ENCODE measurements around the gene PARD3B. TPM values are rescaled to one million over a fixed set of nuclear protein-coding genes. Genes with fewer than 3 reads are reported as not detected.
"Not testable (repeated sequence)": the region's sequence is repeated elsewhere in the genome, so short reads cannot be mapped to it uniquely, and the experiment has no call there.

The PARD3B gene
- total RNA-seq, 2 donors from 2014 or later = 15.0 to 17.8 TPM

DNA sequence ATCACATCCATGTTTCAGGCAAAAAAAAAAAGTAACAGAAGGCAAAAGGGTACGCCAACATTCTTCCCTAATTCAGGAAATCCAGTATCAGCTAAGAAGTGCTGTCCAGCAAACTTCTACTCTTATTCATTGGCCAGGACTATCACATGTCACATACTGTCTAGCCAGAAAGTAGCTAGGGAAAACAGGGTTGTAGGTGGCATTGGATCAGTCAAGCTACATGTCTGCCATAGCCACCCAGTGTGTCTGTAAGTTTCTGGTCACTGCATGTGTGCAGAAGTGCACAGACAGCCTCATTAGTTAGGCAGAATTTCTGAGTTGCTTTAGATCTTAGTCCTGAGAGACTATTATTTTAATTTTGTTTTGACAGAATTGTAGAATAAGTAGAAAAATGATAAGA lies 671.7 kb downstream of the PARD3B start:
- intact Hi-C loops (cut with DNase I) = no loop called here
- Histone ChIP-seq H3K27ac (no peak overlapping the region), H3K4me3 (no peak overlapping the region), H3K4me1 (no peaks in the 10 kb centered on the region), H3K27me3 (no peaks in the 10 kb centered on the region), H3K9me3 (no peaks in the 10 kb centered on the region), H3K36me3 (replicated peaks in 1 of 2; ENCODE audit: insufficient read depth in 1 of 2, low read depth in 2 of 2) (no peaks in the 10 kb centered on the region)
- ATAC-seq = no peak
- WGBS, 2 donors = 94 to 96% methylated on average over 1 of the region's 1 CpG
- DNase-seq = no peak
- TF ChIP-seq, protein P1, sequence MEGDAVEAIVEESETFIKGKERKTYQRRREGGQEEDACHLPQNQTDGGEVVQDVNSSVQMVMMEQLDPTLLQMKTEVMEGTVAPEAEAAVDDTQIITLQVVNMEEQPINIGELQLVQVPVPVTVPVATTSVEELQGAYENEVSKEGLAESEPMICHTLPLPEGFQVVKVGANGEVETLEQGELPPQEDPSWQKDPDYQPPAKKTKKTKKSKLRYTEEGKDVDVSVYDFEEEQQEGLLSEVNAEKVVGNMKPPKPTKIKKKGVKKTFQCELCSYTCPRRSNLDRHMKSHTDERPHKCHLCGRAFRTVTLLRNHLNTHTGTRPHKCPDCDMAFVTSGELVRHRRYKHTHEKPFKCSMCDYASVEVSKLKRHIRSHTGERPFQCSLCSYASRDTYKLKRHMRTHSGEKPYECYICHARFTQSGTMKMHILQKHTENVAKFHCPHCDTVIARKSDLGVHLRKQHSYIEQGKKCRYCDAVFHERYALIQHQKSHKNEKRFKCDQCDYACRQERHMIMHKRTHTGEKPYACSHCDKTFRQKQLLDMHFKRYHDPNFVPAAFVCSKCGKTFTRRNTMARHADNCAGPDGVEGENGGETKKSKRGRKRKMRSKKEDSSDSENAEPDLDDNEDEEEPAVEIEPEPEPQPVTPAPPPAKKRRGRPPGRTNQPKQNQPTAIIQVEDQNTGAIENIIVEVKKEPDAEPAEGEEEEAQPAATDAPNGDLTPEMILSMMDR (IDR thresholded peaks at IDR 0.05) = no peak
- no peak for TF ChIP-seq POLR2A (IDR thresholded peaks at IDR 0.05)

- Histone ChIP-seq H3K27ac (no peak overlapping the region), H3K36me3 (replicated peaks in 1 of 2; ENCODE audit: insufficient read depth in 1 of 2, low read depth in 2 of 2) (no peaks in the 10 kb centered on the region), H3K4me1 (no peaks in the 10 kb centered on the region), H3K27me3 (no peaks in the 10 kb centered on the region), H3K4me3 (no peak overlapping the region), H3K9me3 (no peaks in the 10 kb centered on the region)
- ATAC-seq (no peak), DNase-seq (no peak)
- WGBS, 2 donors = 81 to 92% methylated on average over 3 of the region's 3 CpGs
- intact Hi-C loops (cut with DNase I) = no loop called here
- TF ChIP-seq POLR2A (IDR thresholded peaks at IDR 0.05) = no peak
- TF ChIP-seq, protein P1 (IDR thresholded peaks at IDR 0.05) = no peak
These were observed 672.8 kb downstream of the PARD3B start for GRCh38 chr2:205218056-205218455.

DNA sequence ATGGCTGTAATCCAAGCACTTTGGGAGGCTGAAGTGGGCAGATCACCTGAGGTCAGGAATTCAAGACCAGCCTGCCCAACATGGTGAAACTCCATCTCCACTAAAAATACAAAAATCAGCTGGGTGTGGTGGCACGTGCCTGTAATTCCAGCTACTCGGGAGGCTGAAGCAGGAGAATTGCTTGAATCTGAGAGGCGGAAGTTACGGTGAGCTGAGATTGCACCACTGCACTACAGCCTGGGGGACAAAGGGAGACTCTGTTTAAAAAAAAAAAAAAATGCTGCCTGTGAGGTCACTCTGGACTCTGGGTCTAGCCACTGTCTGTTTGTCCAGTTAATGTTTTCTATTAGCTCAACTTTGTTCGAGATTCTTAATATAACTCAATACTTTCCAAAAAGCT lies 673.5 kb downstream of the PARD3B start:
- 98 to 99% methylated on average over 5 of the region's 5 CpGs for whole genome bisulfite sequencing, 2 donors
- ATAC-seq; intact Hi-C loops (cut with DNase I); H3K27me3 ChIP-seq; H3K4me3 ChIP-seq; H3K27ac ChIP-seq; H3K36me3 ChIP-seq (replicated peaks in 1 of 2; ENCODE audit: insufficient read depth in 1 of 2, low read depth in 2 of 2); H3K4me1 ChIP-seq; H3K9me3 ChIP-seq; DNase-seq: not testable (repeated sequence)

DNA sequence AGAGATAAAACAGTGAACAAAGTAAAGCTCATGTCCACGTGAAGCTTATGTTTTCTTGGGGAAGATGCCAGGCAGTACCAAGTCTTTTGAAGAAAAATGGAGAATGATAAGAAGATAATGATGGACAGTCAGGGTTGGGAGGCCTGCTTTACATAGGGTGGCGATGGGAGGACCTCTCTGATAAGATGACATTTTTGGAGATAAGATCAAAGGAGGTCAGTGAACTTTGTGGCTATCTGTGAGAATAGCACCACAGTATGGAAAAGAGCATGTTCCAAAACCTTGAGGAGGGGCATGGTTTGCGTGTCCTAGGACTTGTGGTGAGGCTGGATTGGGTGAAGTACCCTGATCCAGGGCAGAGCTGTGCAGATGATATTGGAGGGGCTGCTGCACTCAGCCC lies 675.3 kb downstream of the PARD3B start:
- 59 to 71% methylated on average over 3 of the region's 3 CpGs for whole genome bisulfite sequencing, 2 donors
- no peaks in the 10 kb centered on the region for H3K27me3 ChIP-seq
- intact Hi-C loops (cut with DNase I) = no loop called here
- no peak overlapping the region for H3K27ac ChIP-seq
- H3K4me1 ChIP-seq = no peaks in the 10 kb centered on the region
- no peaks in the 10 kb centered on the region for H3K36me3 ChIP-seq (replicated peaks in 1 of 2; ENCODE audit: insufficient read depth in 1 of 2, low read depth in 2 of 2)
- TF ChIP-seq, protein P1 (IDR thresholded peaks at IDR 0.05) = no peak
- TF ChIP-seq POLR2A (IDR thresholded peaks at IDR 0.05) = no peak
- no peaks in the 10 kb centered on the region for H3K9me3 ChIP-seq
- DNase-seq (no peak), ATAC-seq (no peak)
- H3K4me3 ChIP-seq = no peak overlapping the region

- no peaks in the 10 kb centered on the region for H3K36me3 ChIP-seq (replicated peaks in 1 of 2; ENCODE audit: insufficient read depth in 1 of 2, low read depth in 2 of 2)
- DNase-seq (no peak), ATAC-seq (no peak)
- H3K4me3 ChIP-seq = no peak overlapping the region
- intact Hi-C loops (cut with DNase I) = no loop called here
- WGBS, 2 donors = 91 to 92% methylated on average over 3 of the region's 3 CpGs
- no peaks in the 10 kb centered on the region for H3K9me3 ChIP-seq
- no peak overlapping the region for H3K27ac ChIP-seq
- TF ChIP-seq POLR2A (IDR thresholded peaks at IDR 0.05) = no peak
- TF ChIP-seq, protein P1 (IDR thresholded peaks at IDR 0.05) = no peak
- no peaks in the 10 kb centered on the region for H3K4me1 ChIP-seq
- no peaks in the 10 kb centered on the region for H3K27me3 ChIP-seq
These were observed 686.8 kb downstream of the PARD3B start for GRCh38 chr2:205232086-205232485.
